Esophagus muscularis mucosa (tissue), 3 donors: ENCODE data around the gene CENPC.
"Not testable (repeated sequence)": the region's sequence is repeated elsewhere in the genome, so short reads cannot be mapped to it uniquely, and the experiment has no call there.

Source experiments
- POLR2A ChIP-seq: fragments of 450-650 bp; IDR thresholded peaks from one replicate; pipeline ENCODE4 v1.6.1; 2017; ENCODE audit warnings: antibody characterized with exemption, moderate library complexity, mild to moderate bottlenecking, low read depth
- TF ChIP-seq, protein P1 (sequence below), 3 experiments: fragments of 200-600 bp in 2 of 3; fragments of 450-650 bp in 1 of 3; sonication (generic) in 2 of 3; IDR thresholded peaks; one replicate each; pipeline ENCODE4 v1.5.1; 2017 to 2019; ENCODE audit warnings: antibody characterized with exemption in 3 of 3, mild to moderate bottlenecking in 2 of 3, moderate library complexity in 1 of 3

GRCh38 chr4:67452846-67453205, 92.5 kb downstream of the CENPC start:
- TF ChIP-seq, protein P1, sequence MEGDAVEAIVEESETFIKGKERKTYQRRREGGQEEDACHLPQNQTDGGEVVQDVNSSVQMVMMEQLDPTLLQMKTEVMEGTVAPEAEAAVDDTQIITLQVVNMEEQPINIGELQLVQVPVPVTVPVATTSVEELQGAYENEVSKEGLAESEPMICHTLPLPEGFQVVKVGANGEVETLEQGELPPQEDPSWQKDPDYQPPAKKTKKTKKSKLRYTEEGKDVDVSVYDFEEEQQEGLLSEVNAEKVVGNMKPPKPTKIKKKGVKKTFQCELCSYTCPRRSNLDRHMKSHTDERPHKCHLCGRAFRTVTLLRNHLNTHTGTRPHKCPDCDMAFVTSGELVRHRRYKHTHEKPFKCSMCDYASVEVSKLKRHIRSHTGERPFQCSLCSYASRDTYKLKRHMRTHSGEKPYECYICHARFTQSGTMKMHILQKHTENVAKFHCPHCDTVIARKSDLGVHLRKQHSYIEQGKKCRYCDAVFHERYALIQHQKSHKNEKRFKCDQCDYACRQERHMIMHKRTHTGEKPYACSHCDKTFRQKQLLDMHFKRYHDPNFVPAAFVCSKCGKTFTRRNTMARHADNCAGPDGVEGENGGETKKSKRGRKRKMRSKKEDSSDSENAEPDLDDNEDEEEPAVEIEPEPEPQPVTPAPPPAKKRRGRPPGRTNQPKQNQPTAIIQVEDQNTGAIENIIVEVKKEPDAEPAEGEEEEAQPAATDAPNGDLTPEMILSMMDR (IDR thresholded peaks at IDR 0.05): not testable (repeated sequence)
- not testable (repeated sequence) for TF ChIP-seq POLR2A
